ENCODE measurements around the gene TSPAN13. TPM values are rescaled to one million over a fixed set of nuclear protein-coding genes. Genes with fewer than 3 reads are reported as not detected.

TSPAN13 gene
- 1 to 10 TPM in 1 of 2 experiments, under 1 TPM in 1; 0.47 to 1.0 TPM for total RNA-seq

DNA sequence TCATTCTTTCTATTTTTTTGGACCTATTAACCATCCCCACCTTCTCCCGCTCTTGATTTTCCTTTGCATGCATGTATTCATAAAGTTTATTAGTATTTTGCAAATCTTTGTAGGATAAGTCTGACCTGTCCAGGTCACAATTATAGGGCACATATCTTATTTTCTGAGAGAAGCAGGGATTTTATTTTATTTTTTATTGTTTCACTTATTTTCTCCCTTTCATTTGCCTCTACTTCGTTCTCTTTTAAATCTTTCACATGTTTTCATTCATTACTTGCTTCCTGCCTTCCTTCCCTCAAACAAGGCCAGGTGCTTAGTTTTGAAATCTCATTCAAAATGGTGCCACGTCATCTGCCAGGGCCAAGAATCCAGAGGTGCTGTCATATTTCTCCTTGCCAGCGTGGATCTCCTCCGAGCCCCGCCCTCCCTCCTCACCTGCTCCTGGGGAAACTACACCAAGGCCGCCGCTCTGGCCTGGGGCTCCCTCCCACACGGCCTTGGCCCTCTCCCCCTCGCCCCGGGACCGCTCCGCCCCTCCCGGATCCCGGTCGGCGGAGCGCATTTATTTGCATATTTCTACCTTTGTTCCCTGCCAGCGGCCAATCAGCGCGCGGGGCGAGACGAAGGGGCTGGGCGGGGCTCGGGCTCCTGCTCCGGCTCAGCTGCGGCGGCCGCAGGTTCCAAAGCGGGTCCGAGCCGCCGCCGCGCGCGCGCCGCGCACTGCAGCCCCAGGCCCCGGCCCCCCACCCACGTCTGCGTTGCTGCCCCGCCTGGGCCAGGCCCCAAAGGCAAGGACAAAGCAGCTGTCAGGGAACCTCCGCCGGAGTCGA is at the start of gene TSPAN13:
Gene TSPAN13, plus strand, starts transcription at position 654 of the 830 bp plus-strand sequence. CDS start 213 bp downstream, outside the sequence.
- H3K4me1 Mint-ChIP-seq (ENCODE audit: low read depth), result peaks cover 12% of the 10 kb centered on the region
- ATAC-seq (peak; percentile 94), DNase-seq (peak; percentile 81)
- intact Hi-C loops (cut with micrococcal nuclease), result no loop called here
- H3K27me3 Mint-ChIP-seq, result peaks cover 31% of the 10 kb centered on the region
- peak within 1 kb of the TSS; percentile 44 for H3K27ac Mint-ChIP-seq
- ChIA-PET CTCF (no interaction called here), POLR2A (no interaction called here)
- TF ChIP-seq, protein P1, sequence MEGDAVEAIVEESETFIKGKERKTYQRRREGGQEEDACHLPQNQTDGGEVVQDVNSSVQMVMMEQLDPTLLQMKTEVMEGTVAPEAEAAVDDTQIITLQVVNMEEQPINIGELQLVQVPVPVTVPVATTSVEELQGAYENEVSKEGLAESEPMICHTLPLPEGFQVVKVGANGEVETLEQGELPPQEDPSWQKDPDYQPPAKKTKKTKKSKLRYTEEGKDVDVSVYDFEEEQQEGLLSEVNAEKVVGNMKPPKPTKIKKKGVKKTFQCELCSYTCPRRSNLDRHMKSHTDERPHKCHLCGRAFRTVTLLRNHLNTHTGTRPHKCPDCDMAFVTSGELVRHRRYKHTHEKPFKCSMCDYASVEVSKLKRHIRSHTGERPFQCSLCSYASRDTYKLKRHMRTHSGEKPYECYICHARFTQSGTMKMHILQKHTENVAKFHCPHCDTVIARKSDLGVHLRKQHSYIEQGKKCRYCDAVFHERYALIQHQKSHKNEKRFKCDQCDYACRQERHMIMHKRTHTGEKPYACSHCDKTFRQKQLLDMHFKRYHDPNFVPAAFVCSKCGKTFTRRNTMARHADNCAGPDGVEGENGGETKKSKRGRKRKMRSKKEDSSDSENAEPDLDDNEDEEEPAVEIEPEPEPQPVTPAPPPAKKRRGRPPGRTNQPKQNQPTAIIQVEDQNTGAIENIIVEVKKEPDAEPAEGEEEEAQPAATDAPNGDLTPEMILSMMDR (IDR thresholded peaks at IDR 0.05), result no peak
- H3K4me3 Mint-ChIP-seq, result peak within 1 kb of the TSS; percentile 67
- no peaks in the 10 kb centered on the region for H3K9me3 Mint-ChIP-seq
- H3K36me3 Mint-ChIP-seq (ENCODE audit: low read depth), result no peaks in the 10 kb centered on the region

DNA sequence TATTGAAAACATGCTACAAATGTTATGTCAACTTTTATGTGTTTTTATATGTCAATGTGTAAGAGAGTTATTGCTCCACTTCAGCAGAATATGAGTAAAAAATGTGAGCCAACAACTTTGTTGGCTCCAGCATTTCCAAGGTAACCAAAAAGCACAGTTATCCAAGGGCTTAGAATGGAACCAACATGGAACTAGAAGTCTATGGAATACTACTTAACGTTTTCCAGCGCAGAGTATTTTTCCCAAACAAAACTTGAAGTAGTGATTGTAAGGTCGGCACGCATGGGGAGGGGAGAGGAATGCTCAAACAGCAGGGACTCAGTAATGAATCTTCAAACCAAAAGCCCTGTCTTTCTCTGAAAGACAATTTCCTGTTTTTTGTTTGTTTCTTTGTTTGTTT is 45.0 kb upstream of the TSPAN13 start:
- no peak overlapping the region for H3K27ac Mint-ChIP-seq
- intact Hi-C loops (cut with micrococcal nuclease), result no loop called here
- CTCF ChIA-PET, result no interaction called here
- ATAC-seq (no peak), DNase-seq (no peak)
- H3K36me3 Mint-ChIP-seq (ENCODE audit: low read depth), result peaks cover 57% of the 10 kb centered on the region
- peaks cover 22% of the 10 kb centered on the region for H3K4me1 Mint-ChIP-seq (ENCODE audit: low read depth)
- H3K4me3 Mint-ChIP-seq, result no peak overlapping the region
- no peaks in the 10 kb centered on the region for H3K9me3 Mint-ChIP-seq
- POLR2A ChIA-PET, result no interaction called here
- no peaks in the 10 kb centered on the region for H3K27me3 Mint-ChIP-seq
- TF ChIP-seq, protein P1 (IDR thresholded peaks at IDR 0.05), result no peak

DNA sequence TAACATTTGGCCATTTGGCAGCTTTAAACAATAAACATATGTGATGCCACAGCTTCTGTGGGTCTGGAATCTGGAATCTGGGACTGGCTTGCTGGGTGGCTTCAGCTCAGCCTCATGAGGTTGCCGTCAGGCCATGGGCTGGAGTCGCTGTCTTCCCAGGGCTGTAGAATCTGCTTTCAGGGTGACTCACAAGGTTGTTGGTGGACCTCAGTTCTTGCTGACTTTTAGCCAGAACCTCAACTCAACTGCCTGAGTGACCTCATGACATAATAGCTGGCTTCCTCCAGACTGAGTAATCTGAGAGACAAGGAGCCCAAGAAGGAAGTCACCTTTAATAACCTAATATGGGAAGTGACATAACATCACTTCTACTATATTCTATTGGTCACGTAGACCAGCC is 44.6 kb upstream of the TSPAN13 start:
- TF ChIP-seq, protein P1 (IDR thresholded peaks at IDR 0.05), result no peak
- Mint-ChIP-seq H3K27me3 (no peaks in the 10 kb centered on the region), H3K9me3 (no peaks in the 10 kb centered on the region), H3K4me3 (no peak overlapping the region), H3K27ac (no peak overlapping the region), H3K36me3 (ENCODE audit: low read depth) (peaks cover 52% of the 10 kb centered on the region), H3K4me1 (ENCODE audit: low read depth) (peaks cover 22% of the 10 kb centered on the region)
- ChIA-PET POLR2A (no interaction called here), CTCF (no interaction called here)
- DNase-seq, result no peak
- ATAC-seq, result no peak
- intact Hi-C loops (cut with micrococcal nuclease), result no loop called here

DNA sequence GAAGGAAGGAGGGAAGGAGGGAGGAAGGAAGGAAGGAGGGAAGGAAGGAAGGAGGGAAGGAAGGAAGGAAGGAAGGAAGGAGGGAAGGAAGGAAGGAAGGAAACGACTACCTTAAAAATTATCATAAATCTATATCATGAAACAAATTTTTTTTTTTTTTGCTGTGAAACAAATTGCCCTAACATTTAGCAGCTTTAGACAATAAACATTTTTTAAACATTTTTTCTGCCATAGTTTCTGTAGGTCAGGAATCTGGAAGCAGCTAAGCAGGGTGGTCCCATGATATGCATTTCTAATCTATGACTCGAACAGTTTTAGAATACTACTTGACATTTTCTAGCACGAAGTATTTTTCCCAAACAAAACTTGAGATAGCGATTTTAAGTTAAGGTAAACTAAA is 42.9 kb upstream of the TSPAN13 start:
- CTCF ChIA-PET, result no interaction called here

DNA sequence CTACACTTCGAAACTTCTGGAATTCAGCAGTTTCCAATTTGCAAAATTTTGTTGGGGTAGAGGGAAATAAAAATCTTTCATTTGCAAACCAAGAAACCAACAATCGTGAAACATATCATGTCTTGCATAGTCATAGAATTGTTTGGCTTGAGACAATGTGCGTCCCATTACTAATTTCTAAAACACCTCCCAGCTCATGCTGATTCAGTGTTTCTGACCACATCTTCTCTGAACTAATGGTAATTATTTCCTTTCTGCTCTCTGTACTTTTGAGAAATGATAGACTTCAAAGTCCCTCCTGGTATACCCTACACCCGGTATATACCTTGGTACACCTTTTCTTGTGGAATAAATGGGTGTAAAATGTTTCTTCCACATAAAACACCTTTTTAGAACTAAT is 41.8 kb upstream of the TSPAN13 start:
- peaks cover 22% of the 10 kb centered on the region for H3K4me1 Mint-ChIP-seq (ENCODE audit: low read depth)
- H3K36me3 Mint-ChIP-seq (ENCODE audit: low read depth), result peaks cover 39% of the 10 kb centered on the region
- no peaks in the 10 kb centered on the region for H3K27me3 Mint-ChIP-seq
- no peak overlapping the region for H3K27ac Mint-ChIP-seq
- intact Hi-C loops (cut with micrococcal nuclease), result no loop called here
- ATAC-seq (peak; percentile 78), DNase-seq (peak; percentile 21)
- no peak overlapping the region for H3K4me3 Mint-ChIP-seq
- TF ChIP-seq, protein P1 (IDR thresholded peaks at IDR 0.05), result no peak
- CTCF ChIA-PET, result no interaction called here
- POLR2A ChIA-PET, result no interaction called here
- no peaks in the 10 kb centered on the region for H3K9me3 Mint-ChIP-seq

More for the DNA sequence above, 42.9 kb upstream of the TSPAN13 start:
- POLR2A ChIA-PET, result no interaction called here
- TF ChIP-seq, protein P1 (IDR thresholded peaks at IDR 0.05), result no peak
- Mint-ChIP-seq H3K36me3 (ENCODE audit: low read depth) (peaks cover 43% of the 10 kb centered on the region), H3K4me3 (no peak overlapping the region), H3K27ac (no peak overlapping the region), H3K9me3 (no peaks in the 10 kb centered on the region), H3K4me1 (ENCODE audit: low read depth) (peaks cover 22% of the 10 kb centered on the region), H3K27me3 (no peaks in the 10 kb centered on the region)
- ATAC-seq (no peak), DNase-seq (no peak)
- intact Hi-C loops (cut with micrococcal nuclease), result no loop called here

Data from activated CD8-positive, alpha-beta T cell treated with anti-CD3 and anti-CD28 coated beads for 36 hours (primary cell).